Cerebellar cortex (tissue), 1 donor: ENCODE results near the gene ADD1.
"Not testable (repeated sequence)": the region's sequence is repeated elsewhere in the genome, so short reads cannot be mapped to it uniquely, and the experiment has no call there.

Experiments used
- DNase-seq: peaks from one replicate; pipeline ENCODE4 v3.0.0-alpha.2; 2015; ENCODE audit warnings: low spot score

Gene ADD1

GRCh38 chr4:2944586-2945526 is 101.2 kb downstream of the ADD1 start:
- no peak for DNase-seq

GRCh38 chr4:2945619-2946604 is 102.3 kb downstream of the ADD1 start:
- not testable (repeated sequence) for DNase-seq

- no peak for DNase-seq
These were observed 103.4 kb downstream of the ADD1 start for GRCh38 chr4:2946812-2947600.

GRCh38 chr4:2947926-2948325 is 104.3 kb downstream of the ADD1 start:
- no peak for DNase-seq

- DNase-seq: peak; percentile 90
These were observed 105.5 kb downstream of the ADD1 start for GRCh38 chr4:2948895-2949781.

GRCh38 chr4:2949782-2950125 is 106.1 kb downstream of the ADD1 start:
- DNase-seq: no peak

GRCh38 chr4:2950221-2950989 is 106.8 kb downstream of the ADD1 start:
- DNase-seq: peak; percentile 79

- no peak for DNase-seq
These were observed 109.9 kb downstream of the ADD1 start for GRCh38 chr4:2953496-2953895.

- DNase-seq: no peak
These were observed 110.9 kb downstream of the ADD1 start for GRCh38 chr4:2954358-2955185.

GRCh38 chr4:2955186-2956044 is 111.8 kb downstream of the ADD1 start:
- DNase-seq: peak; percentile 70

- DNase-seq: no peak
These were observed 114.8 kb downstream of the ADD1 start for GRCh38 chr4:2958446-2958845.

GRCh38 chr4:2960450-2960849 is 116.8 kb downstream of the ADD1 start:
- DNase-seq: not testable (repeated sequence)

- DNase-seq: no peak
These were observed 117.8 kb downstream of the ADD1 start for GRCh38 chr4:2961421-2961810.

- peak; percentile 48 for DNase-seq
These were observed 118.3 kb downstream of the ADD1 start for GRCh38 chr4:2961811-2962441.

- peak; percentile 78 for DNase-seq
These were observed 119.0 kb downstream of the ADD1 start for GRCh38 chr4:2962614-2963174.

- peak; percentile 97 for DNase-seq
These were observed 119.7 kb downstream of the ADD1 start, which contains the start of the genes GRK4 and NOP14 for GRCh38 chr4:2963175-2963965. Gene GRK4, plus strand, starts transcription at chr4:2963571. Its CDS starts 500 bp downstream, at chr4:2964071. Gene NOP14, minus strand, starts transcription at chr4:2963406. Its CDS starts 87 bp downstream, at chr4:2963319.
